Astrocyte of the hippocampus (primary cell): ENCODE results near the gene TTC33.
"Not testable (repeated sequence)": the region's sequence is repeated elsewhere in the genome, so short reads cannot be mapped to it uniquely, and the experiment has no call there.

Experiments used
- DNase-seq: peaks from one replicate; pipeline ENCODE4 v3.0.0; 2011; ENCODE audit warnings: low read depth, low spot score

The TTC33 gene

GRCh38 chr5:40614923-40615585 is 140.7 kb downstream of the TTC33 start:
- no peak for DNase-seq

DNA sequence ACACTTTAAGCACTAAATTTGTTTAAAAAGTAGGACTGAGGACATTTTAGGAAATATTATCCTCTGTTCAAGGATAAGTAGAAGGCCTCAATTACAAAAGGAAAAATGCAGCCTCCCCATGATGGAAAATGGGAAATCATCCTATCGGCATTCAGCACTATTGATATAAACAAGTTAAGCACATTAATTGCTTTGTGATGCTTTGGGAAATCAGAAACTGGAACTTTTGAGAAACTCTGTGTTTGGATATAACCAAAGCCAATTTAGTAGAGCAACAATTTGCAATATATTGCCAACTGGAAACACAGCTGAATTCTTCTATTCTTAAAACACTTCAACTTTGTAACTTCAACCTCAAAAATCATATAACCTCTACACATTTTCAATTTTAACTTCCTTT is 141.3 kb downstream of the TTC33 start:
- DNase-seq, result no peak

- no peak for DNase-seq
Observed at GRCh38 chr5:40607202-40607601, 148.6 kb downstream of the TTC33 start.

DNA sequence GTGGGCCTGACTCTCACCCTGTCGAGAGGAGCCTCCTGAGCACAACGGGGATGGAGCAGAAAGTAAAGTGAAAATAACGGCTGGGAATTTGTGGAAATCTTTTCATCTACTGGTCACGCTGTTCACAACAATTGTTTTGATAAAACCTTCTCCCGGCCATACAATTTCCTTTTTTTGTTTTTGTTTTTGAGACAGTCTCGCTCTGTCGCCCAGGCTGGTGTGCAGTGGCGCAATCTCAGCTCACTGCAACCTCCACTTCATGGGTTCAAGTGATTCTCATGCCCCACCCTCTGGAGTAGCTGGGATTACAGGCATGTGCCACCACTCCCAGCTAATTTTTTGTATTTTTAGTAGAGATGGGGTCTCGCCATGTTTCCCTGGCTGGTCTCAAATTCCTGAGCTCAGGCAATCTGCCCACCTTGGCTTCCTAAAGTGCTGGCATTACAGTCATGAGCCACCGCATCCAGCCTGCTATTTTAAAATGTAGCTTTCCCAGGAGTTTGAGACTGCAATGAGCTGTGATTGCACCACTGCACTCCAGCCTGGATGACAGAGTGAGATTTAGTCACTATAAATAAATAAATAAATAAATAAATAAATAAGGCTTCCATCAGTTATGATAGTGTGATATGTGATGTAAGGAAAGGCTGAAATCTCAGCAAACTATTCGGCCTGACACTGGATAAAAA is 149.5 kb downstream of the TTC33 start:
- DNase-seq, result no peak

- DNase-seq, result no peak
Observed at GRCh38 chr5:40605295-40605958, 150.3 kb downstream of the TTC33 start.

GRCh38 chr5:40603378-40603777 is 152.4 kb downstream of the TTC33 start:
- DNase-seq, result peak; percentile 28

GRCh38 chr5:40601198-40601868 is 154.4 kb downstream of the TTC33 start:
- DNase-seq, result no peak

DNA sequence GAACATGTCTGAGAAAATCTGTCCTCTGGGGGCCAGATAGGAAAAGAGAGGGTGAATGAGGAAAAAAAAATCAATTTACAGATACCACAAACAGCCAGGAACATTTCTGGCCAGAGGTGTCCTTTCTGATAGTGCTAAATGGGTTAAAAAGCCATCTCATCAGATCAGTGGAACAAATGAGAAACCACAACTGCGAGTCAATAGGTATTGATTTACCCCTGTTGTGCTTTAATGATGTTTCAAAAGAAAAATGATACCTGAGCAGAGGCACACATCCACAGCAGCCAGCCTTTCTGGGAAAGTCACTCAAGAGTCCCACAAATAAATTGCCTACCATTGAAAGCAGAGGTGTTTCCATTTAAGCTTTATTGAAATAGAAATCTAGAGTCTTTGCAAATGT is 155.4 kb downstream of the TTC33 start:
- DNase-seq, result no peak

DNA sequence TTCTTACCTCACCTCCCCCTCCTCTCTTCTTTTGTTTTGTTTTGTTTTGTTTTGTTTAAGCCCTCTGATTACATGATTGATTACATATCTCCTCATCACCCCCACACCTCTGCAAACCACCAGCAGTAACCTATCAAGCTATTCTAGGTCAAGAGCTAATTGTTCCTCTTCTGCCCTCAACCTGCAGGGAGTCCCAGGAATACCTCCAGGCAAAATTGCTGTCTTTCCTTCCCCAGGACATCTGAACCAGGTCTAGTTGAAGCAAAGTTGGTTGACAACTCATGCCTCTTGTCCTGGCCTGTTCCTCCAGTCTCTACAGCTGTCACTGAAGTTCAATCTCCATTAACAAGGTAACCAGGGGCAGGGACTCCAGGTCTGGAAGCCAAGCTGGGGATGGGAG is 156.1 kb downstream of the TTC33 start:
- DNase-seq, result no peak

DNA sequence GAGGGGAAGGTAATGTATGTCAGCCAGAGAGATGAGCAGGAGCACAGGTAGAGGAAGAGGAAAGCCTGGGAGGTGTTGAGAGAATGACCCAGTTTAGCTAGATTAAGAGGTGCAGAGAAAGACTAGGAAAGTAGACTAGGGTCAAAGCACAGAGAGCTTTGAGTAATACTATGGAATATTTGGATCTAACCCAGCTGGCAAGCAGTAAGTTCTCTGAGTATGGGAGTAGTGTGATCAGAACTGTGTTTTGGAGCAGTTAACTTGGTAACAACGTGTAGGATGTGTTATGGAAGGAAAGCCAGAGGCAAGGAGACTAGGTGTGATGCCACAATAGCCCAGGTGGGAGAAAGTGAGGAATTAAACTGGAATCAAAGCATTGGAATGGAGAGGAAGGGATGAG is 160.9 kb downstream of the TTC33 start:
- no peak for DNase-seq

GRCh38 chr5:40591727-40592396 is 163.9 kb downstream of the TTC33 start:
- not testable (repeated sequence) for DNase-seq

GRCh38 chr5:40587376-40587775 is 168.4 kb downstream of the TTC33 start:
- DNase-seq, result peak; percentile 32

- DNase-seq, result no peak
Observed at GRCh38 chr5:40585537-40586267, 170.1 kb downstream of the TTC33 start.

DNA sequence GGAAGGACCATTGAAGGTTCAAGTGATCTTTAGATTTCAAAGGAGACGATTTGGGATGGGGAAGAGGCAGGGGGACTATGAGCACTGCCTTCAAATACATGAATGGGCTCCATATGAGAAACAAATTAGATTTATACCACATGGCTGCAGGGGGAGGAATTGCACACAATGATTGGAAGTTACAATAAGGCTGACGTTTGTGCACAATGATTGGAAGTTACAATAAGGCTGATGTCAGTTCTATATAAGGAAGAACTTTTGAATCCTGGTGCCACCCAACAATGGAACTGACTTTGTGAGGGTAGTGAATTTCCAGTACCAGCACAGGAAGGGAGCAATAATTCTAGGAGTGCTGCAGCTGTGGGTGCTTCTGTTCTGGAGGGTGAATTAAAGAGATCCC is 171.7 kb downstream of the TTC33 start:
- no peak for DNase-seq

- no peak for DNase-seq
Observed at GRCh38 chr5:40578501-40579451, 177.0 kb downstream of the TTC33 start.

DNA sequence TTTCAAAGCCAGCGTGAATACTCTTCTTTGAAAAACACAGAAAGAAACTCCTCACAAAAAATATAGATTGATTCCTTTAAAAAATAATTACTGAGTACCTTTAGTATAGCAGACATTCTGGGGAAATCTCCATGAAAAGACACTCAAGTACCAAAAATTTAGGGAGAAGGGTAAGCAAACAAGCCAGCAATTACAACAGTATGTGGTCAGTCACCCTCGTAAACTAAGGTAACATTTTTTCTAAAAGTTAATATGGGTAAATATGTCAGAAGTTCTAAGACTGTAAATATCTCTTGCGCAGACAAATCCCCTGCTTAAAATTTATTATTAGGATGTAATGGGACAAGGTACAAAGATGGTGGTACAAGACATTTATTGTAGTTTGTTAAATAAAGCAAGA is 178.0 kb downstream of the TTC33 start:
- DNase-seq, result no peak

GRCh38 chr5:40575921-40576320 is 179.8 kb downstream of the TTC33 start:
- no peak for DNase-seq

GRCh38 chr5:40575411-40575810 is 180.3 kb downstream of the TTC33 start:
- no peak for DNase-seq

- DNase-seq, result no peak
Observed at GRCh38 chr5:40572937-40573336, 182.8 kb downstream of the TTC33 start.

- DNase-seq, result no peak
Observed at GRCh38 chr5:40572391-40572790, 183.4 kb downstream of the TTC33 start.
